ENCODE data around the gene MAST2. TPM values are rescaled to one million over a fixed set of nuclear protein-coding genes. Genes with fewer than 3 reads are reported as not detected.

Gene MAST2
- total and polyA plus RNA-seq, 2 of the 4 experiments (the other 2 are of a cell fraction), result 14.2 to 41.0 TPM

DNA sequence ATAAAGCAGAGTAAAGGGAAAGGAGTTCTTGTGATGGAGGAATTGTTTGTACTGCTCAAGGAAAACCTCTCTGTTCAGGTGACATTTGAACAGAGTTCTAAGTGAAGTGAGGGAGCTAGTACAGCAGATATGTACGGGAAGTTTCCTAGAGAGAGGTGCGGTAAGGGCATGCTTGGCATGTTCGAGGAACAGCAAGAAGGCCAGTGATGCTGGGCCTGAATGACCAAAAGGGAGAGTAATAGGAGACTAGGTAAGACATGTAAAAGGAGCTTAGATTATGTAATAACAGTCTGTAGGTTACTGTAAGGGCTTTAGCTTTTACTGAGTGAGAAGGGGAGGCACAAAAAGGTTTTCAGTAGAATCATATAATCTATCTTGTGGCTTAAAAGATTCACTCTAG is 265.1 kb downstream of the MAST2 start:
- TF ChIP-seq MAZ (IDR thresholded peaks at IDR 0.05; ENCODE audit: borderline replicate concordance, low read depth, low read length) (no peak), FOS (IDR thresholded peaks at IDR 0.05; ENCODE audit: low read depth, low read length) (no peak), BHLHE40 (IDR thresholded peaks at IDR 0.05; ENCODE audit: low read depth, low read length) (no peak), CEBPB (IDR thresholded peaks at IDR 0.05; ENCODE audit: low read depth, low read length) (no peak), NFE2L2 (IDR thresholded peaks at IDR 0.05; ENCODE audit: low read depth, low read length) (no peak), SMC3 (IDR thresholded peaks at IDR 0.05; ENCODE audit: low read depth, low read length) (no peak), RFX5 (IDR thresholded peaks at IDR 0.05; ENCODE audit: low read depth, low read length) (no peak)
- H3K18ac ChIP-seq (ENCODE audit: low read depth, low read length), result no peak overlapping the region
- H3K9ac ChIP-seq (ENCODE audit: low read depth, low read length), result no peak overlapping the region
- in situ Hi-C loops (cut with MboI; ENCODE audit: low sequenced_read_pairs), result no loop called here
- no peak overlapping the region for H3K23ac ChIP-seq (ENCODE audit: low read depth, low read length)
- H3K4me2 ChIP-seq (ENCODE audit: low read depth, low read length), result no peak overlapping the region
- intact Hi-C loops (cut with micrococcal nuclease), result no loop called here
- no peak overlapping the region for H4K5ac ChIP-seq (ENCODE audit: low read depth, low read length)
- no peak overlapping the region for H4K91ac ChIP-seq (ENCODE audit: insufficient read depth, low read depth, low read length)
- H3K9me1 ChIP-seq (ENCODE audit: insufficient read depth, low read length), result no peaks in the 10 kb centered on the region; the same call in 1 of the 2 replicates
- H2BK20ac ChIP-seq (ENCODE audit: low read depth, low read length), result no peak overlapping the region
- BruUV-seq (replicated peaks), result no TSS peak
- no peaks in the 10 kb centered on the region for H4K20me1 ChIP-seq (ENCODE audit: insufficient read depth, low read length)
- no peak overlapping the region for H2BK5ac ChIP-seq (ENCODE audit: low read depth, low read length, poor library complexity, severe bottlenecking)
- no peak overlapping the region for H3K14ac ChIP-seq (replicated peaks; ENCODE audit: low read depth, low read length)
- H3K4ac ChIP-seq (ENCODE audit: low read depth, low read length), result no peak overlapping the region
- no peak overlapping the region for H2BK15ac ChIP-seq (ENCODE audit: low read depth, low read length)
- no peaks in the 10 kb centered on the region for H3K9me3 ChIP-seq (ENCODE audit: control insufficient read depth, insufficient read depth, low read length)
- DNase-seq (no peak), ATAC-seq (ENCODE audit: low read depth) (no peak)
- H3K27me3 ChIP-seq (ENCODE audit: control insufficient read depth, insufficient read depth, low read length), result no peaks in the 10 kb centered on the region
- H3K4me3 ChIP-seq (ENCODE audit: insufficient read depth, low read depth, low read length), result no peak overlapping the region
- no peaks in the 10 kb centered on the region for H3K79me1 ChIP-seq (ENCODE audit: low read depth in 1 of 2, low read length in 2 of 2)
- ChIA-PET CTCF (interaction anchor here (0.6 kb wide), 1 partner anchor 58 kb away, joined by 4 read pairs; no protein-coding TSS in a partner anchor), POLR2A (ENCODE audit: unreplicated experiment) (no interaction called here)
- H2AK9ac ChIP-seq (replicated peaks; ENCODE audit: low read depth, low read length, poor library complexity), result no peak overlapping the region
- H3K36me3 ChIP-seq (ENCODE audit: control insufficient read depth, insufficient read depth, low read length), result no peaks in the 10 kb centered on the region
- H2AFZ ChIP-seq (replicated peaks; ENCODE audit: low read length, poor library complexity), result no peak overlapping the region
- H2AK5ac ChIP-seq (ENCODE audit: low read depth, low read length), result no peak overlapping the region
- H3K56ac ChIP-seq (ENCODE audit: extremely low read depth, insufficient read depth, low read length), result no peak overlapping the region
- no peak overlapping the region for H2BK120ac ChIP-seq (ENCODE audit: low read depth, low read length)
- dilution Hi-C loops (cut with HindIII; ENCODE audit: low sequenced_read_pairs, unreplicated experiment), result no loop called here
- WGBS, 2 experiments (ENCODE audit: extremely low coverage in 2 of 2, insufficient read length in 1 of 2), result 95% methylated on average over 3 of the region's 3 CpGs; no CpG with 5 or more reads in 1 of the 2 experiments
- no peak overlapping the region for H3K27ac ChIP-seq (ENCODE audit: insufficient read depth, low read length)
- no peak overlapping the region for H4K8ac ChIP-seq (ENCODE audit: low read depth in 2 of 2, low read length in 2 of 2)
- H3K4me1 ChIP-seq (ENCODE audit: control insufficient read depth, insufficient read depth, low read length), result no peaks in the 10 kb centered on the region

Data from IMR-90 (cell line).